Measurements from ENCODE around the gene FHOD3.

GRCh38 chr18:36273347-36273746 is 24.2 kb upstream of the FHOD3 start:
- TF ChIP-seq CTCF (conservative IDR thresholded peaks at IDR 0.05 in 1 of 2, IDR thresholded peaks at IDR 0.05 in 1 of 2; ENCODE audit: extremely low read depth in 1 of 2, insufficient read depth in 1 of 2, low read depth in 1 of 2, low read length in 2 of 2) (no peak), EZH2 (IDR thresholded peaks at IDR 0.05; ENCODE audit: borderline replicate concordance, low read length) (no peak)

Data from mammary epithelial cell (primary cell).